Mammary epithelial cell (primary cell): ENCODE data around the gene IFI6.

Source experiments
- EZH2 ChIP-seq: IDR thresholded peaks from 2 replicates; pipeline ENCODE4 v1.6.1; 2012; ENCODE audit warnings: low read length, inconsistent platforms, borderline replicate concordance
- TF ChIP-seq, protein P1 (sequence below), 2 donors: IDR thresholded peaks in 1 of 2; conservative IDR thresholded peaks in 1 of 2; 2 replicates each; pipeline ENCODE4 v1.5.1; 2011 to 2012; ENCODE audit warnings: inconsistent platforms in 2 of 2, low read length in 2 of 2, mild to moderate bottlenecking in 2 of 2, control low read depth in 1 of 2, low read depth in 1 of 2; ENCODE audit not compliant: insufficient read depth in 1 of 2; ENCODE audit errors: extremely low read depth in 1 of 2

DNA sequence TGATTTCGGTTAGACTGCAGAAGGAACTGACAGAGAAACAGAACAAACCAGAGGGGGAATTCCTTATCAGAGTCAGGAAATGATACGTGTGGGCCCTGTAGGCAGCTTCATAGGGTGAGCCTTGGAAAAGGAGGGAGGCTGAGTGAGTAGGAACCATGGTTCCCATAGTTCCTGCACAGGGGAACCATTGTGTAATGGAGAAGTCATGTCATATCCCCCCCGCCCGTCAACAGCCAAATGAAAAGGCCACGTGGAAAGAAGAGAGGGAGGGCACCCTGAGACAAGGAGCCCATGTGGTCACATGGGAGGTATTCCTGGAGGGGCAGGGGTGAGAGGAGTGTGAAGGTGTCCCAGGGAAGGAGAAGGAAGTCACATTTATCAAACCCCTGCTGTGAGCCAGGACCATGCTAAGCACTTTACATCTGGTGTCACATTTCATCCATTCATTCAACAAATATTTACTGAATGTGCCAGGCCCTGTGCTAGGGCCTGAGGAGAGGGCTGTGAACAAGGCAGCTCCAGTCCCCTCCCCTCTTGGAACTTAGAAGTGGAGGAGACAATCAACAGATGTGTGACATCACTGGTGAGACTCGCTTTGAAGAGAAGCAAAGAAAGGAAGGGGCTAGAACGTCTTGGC, 21.3 kb downstream of the IFI6 start:
- TF ChIP-seq, protein P1, sequence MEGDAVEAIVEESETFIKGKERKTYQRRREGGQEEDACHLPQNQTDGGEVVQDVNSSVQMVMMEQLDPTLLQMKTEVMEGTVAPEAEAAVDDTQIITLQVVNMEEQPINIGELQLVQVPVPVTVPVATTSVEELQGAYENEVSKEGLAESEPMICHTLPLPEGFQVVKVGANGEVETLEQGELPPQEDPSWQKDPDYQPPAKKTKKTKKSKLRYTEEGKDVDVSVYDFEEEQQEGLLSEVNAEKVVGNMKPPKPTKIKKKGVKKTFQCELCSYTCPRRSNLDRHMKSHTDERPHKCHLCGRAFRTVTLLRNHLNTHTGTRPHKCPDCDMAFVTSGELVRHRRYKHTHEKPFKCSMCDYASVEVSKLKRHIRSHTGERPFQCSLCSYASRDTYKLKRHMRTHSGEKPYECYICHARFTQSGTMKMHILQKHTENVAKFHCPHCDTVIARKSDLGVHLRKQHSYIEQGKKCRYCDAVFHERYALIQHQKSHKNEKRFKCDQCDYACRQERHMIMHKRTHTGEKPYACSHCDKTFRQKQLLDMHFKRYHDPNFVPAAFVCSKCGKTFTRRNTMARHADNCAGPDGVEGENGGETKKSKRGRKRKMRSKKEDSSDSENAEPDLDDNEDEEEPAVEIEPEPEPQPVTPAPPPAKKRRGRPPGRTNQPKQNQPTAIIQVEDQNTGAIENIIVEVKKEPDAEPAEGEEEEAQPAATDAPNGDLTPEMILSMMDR (conservative IDR thresholded peaks at IDR 0.05 in 1 of 2, IDR thresholded peaks at IDR 0.05 in 1 of 2; ENCODE audit: extremely low read depth in 1 of 2, insufficient read depth in 1 of 2, low read depth in 1 of 2, low read length in 2 of 2) = no peak
- TF ChIP-seq EZH2 = no peak
